WTC11 (cell line): ENCODE measurements around the gene FGF12. TPM values are rescaled to one million over a fixed set of nuclear protein-coding genes. Genes with fewer than 3 reads are reported as not detected.

Source experiments
- ATAC-seq: fragments of 200-7000 bp; cut with Tn5 transposase; 2 replicates; pipeline ENCODE4 v1.10.0; 2021; ENCODE audit warnings: mild to moderate bottlenecking, moderate library complexity
- CTCF ChIA-PET: fragments of 300-600 bp; sonication (Branson Sonifier 250); formaldehyde crosslinking; loops from one replicate; lab custom pipeline; 2021; ENCODE audit warnings: antibody characterized with exemption; lab: Charles Lee
- POLR2A ChIA-PET: fragments of 350-600 bp; sonication (Branson Sonifier 250); formaldehyde crosslinking; loops from one replicate; lab custom pipeline; 2021; ENCODE audit warnings: antibody characterized with exemption; lab: Charles Lee
- DNase-seq: peaks from one replicate; pipeline ENCODE4 v3.0.0; 2021; ENCODE audit warnings: low spot score
- H3K27ac Mint-ChIP-seq: 2 replicates; pipeline ENCODE4 v1.8.0; 2021; ENCODE audit warnings: mixed read lengths
- H3K27me3 Mint-ChIP-seq: 2 replicates; pipeline ENCODE4 v1.8.0; 2021; ENCODE audit warnings: low read depth, mild to moderate bottlenecking, moderate library complexity, mixed read lengths
- H3K36me3 Mint-ChIP-seq: 2 replicates; pipeline ENCODE4 v1.8.0; 2021; ENCODE audit warnings: mixed read lengths
- H3K4me1 Mint-ChIP-seq: 2 replicates; pipeline ENCODE4 v1.8.0; 2022; ENCODE audit warnings: mixed read lengths
- H3K4me3 Mint-ChIP-seq: 2 replicates; pipeline ENCODE4 v1.8.0; 2021; ENCODE audit warnings: mild to moderate bottlenecking, moderate library complexity, mixed read lengths
- H3K9me3 Mint-ChIP-seq: 2 replicates; pipeline ENCODE4 v1.8.0; 2021; ENCODE audit warnings: mixed read lengths
- GABPB1 ChIP-seq: sonication (generic); formaldehyde crosslinking; IDR thresholded peaks from 2 replicates; pipeline ENCODE4 v1.8.1; 2023; ENCODE audit warnings: mild to moderate bottlenecking, missing genetic modification reagents
- GTF2I ChIP-seq: fragments of 250-450 bp; sonication (Bioruptor Pico); conservative IDR thresholded peaks from 2 replicates; pipeline ENCODE4 v1.4.0; 2021; ENCODE audit warnings: mild to moderate bottlenecking
- MYBL2 ChIP-seq: sonication (generic); formaldehyde crosslinking; IDR thresholded peaks from 2 replicates; pipeline ENCODE4 v1.8.1; 2023; ENCODE audit warnings: mild to moderate bottlenecking, moderate library complexity, missing genetic modification reagents
- NFE2L1 ChIP-seq: sonication (generic); formaldehyde crosslinking; IDR thresholded peaks from 2 replicates; pipeline ENCODE4 v1.8.1; 2023; ENCODE audit warnings: missing genetic modification reagents
- SMAD4 ChIP-seq: sonication (generic); formaldehyde crosslinking; IDR thresholded peaks from 2 replicates; pipeline ENCODE4 v1.8.0; 2022; ENCODE audit warnings: mild to moderate bottlenecking, missing genetic modification reagents
- SOX15 ChIP-seq: fragments of 250-450 bp; sonication (Bioruptor Pico); IDR thresholded peaks from 2 replicates; pipeline ENCODE4 v1.9.0; 2021; ENCODE audit warnings: mild to moderate bottlenecking
- SP1 ChIP-seq: sonication (generic); formaldehyde crosslinking; conservative IDR thresholded peaks from 2 replicates; pipeline ENCODE4 v1.8.1; 2022; ENCODE audit warnings: missing genetic modification reagents
- TCF7 ChIP-seq: sonication (generic); formaldehyde crosslinking; IDR thresholded peaks from 2 replicates; pipeline ENCODE4 v1.8.0; 2022; ENCODE audit warnings: mild to moderate bottlenecking, low read depth, missing genetic modification reagents, moderate library complexity
- TP53 ChIP-seq: sonication (generic); formaldehyde crosslinking; IDR thresholded peaks from 2 replicates; pipeline ENCODE4 v1.8.1; 2023; ENCODE audit warnings: mild to moderate bottlenecking, missing genetic modification reagents
- ZBTB21 ChIP-seq: sonication (generic); formaldehyde crosslinking; IDR thresholded peaks from 2 replicates; pipeline ENCODE4 v1.8.1; 2023; ENCODE audit warnings: mild to moderate bottlenecking, missing genetic modification reagents, borderline replicate concordance
- ZNF121 ChIP-seq: sonication (generic); formaldehyde crosslinking; IDR thresholded peaks from 2 replicates; pipeline ENCODE4 v1.8.0; 2023; ENCODE audit warnings: missing genetic modification reagents
- ZNF317 ChIP-seq: sonication (generic); formaldehyde crosslinking; IDR thresholded peaks from 2 replicates; pipeline ENCODE4 v1.8.1; 2023; ENCODE audit warnings: low read depth, mild to moderate bottlenecking, moderate library complexity, missing genetic modification reagents, borderline replicate concordance
- ZNF396 ChIP-seq: fragments of 250-450 bp; sonication (Bioruptor Pico); IDR thresholded peaks from 2 replicates; pipeline ENCODE4 v1.8.0; 2021; ENCODE audit warnings: mild to moderate bottlenecking, moderate library complexity, borderline replicate concordance
- total RNA-seq: library from RNA; stranded (reverse); gene quantifications from 3 replicates; pipeline ENCODE4 v1.2.3, GENCODE V29; 2021
- TF ChIP-seq, protein P1 (sequence below): sonication (generic); formaldehyde crosslinking; IDR thresholded peaks from 2 replicates; pipeline ENCODE4 v1.8.1; 2023; ENCODE audit warnings: mild to moderate bottlenecking, moderate library complexity, missing genetic modification reagents
- TF ChIP-seq, protein P2 (sequence below): sonication (generic); formaldehyde crosslinking; IDR thresholded peaks from 2 replicates; pipeline ENCODE4 v1.8.0; 2023; ENCODE audit warnings: missing genetic modification reagents, mild to moderate bottlenecking, borderline replicate concordance
- TF ChIP-seq, protein P3 (sequence below): sonication (generic); formaldehyde crosslinking; IDR thresholded peaks from 2 replicates; pipeline ENCODE4 v1.8.0; 2022; ENCODE audit warnings: mild to moderate bottlenecking, missing genetic modification reagents
- TF ChIP-seq, protein P4 (sequence below): sonication (generic); formaldehyde crosslinking; IDR thresholded peaks from 2 replicates; pipeline ENCODE4 v1.8.1; 2023; ENCODE audit warnings: mild to moderate bottlenecking, missing genetic modification reagents, borderline replicate concordance
- TF ChIP-seq, protein P5 (sequence below): sonication (generic); formaldehyde crosslinking; IDR thresholded peaks from 2 replicates; pipeline ENCODE4 v1.8.0; 2022; ENCODE audit warnings: mild to moderate bottlenecking, missing genetic modification reagents
- TF ChIP-seq, protein P6 (sequence below): sonication (generic); formaldehyde crosslinking; IDR thresholded peaks from 2 replicates; pipeline ENCODE4 v1.8.1; 2022; ENCODE audit warnings: mild to moderate bottlenecking, missing genetic modification reagents, moderate library complexity, borderline replicate concordance

FGF12 gene
- total RNA-seq, 1 experiment from 2014 or later: 13.5 TPM

DNA sequence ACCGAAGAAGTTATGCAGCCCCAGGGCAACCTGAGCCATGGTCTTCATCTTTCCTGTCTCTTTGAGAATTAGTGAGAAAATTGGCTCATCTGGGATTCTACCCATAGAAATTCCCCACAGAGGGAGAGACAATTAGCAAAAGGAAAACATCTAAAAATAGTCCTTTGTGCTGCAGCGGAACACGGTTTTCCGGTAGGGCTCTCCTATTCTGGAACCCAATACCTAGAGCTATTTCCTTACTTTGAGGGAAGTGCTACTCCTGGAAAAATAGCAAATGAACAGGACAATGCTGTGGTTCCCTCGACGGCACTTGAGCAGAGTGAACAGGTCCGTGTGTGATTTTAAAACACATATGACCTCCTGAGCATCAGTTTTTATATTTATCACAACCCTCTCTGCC lies 210.5 kb downstream of the FGF12 start:
- Mint-ChIP-seq H3K27ac (no peak overlapping the region), H3K27me3 (peaks cover 20% of the 10 kb centered on the region), H3K36me3 (no peaks in the 10 kb centered on the region), H3K4me3 (peak overlapping the region; percentile 90; the same call in 1 of the 2 replicates), H3K9me3 (no peaks in the 10 kb centered on the region), H3K4me1 (peaks cover 12% of the 10 kb centered on the region)
- TF ChIP-seq, protein P1, sequence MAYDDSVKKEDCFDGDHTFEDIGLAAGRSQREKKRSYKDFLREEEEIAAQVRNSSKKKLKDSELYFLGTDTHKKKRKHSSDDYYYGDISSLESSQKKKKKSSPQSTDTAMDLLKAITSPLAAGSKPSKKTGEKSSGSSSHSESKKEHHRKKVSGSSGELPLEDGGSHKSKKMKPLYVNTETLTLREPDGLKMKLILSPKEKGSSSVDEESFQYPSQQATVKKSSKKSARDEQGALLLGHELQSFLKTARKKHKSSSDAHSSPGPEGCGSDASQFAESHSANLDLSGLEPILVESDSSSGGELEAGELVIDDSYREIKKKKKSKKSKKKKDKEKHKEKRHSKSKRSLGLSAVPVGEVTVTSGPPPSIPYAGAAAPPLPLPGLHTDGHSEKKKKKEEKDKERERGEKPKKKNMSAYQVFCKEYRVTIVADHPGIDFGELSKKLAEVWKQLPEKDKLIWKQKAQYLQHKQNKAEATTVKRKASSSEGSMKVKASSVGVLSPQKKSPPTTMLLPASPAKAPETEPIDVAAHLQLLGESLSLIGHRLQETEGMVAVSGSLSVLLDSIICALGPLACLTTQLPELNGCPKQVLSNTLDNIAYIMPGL (CRISPR knock-in tag): no peak
- no peak for TF ChIP-seq SOX15
- no peak for TF ChIP-seq ZBTB21 (CRISPR knock-in tag)
- TF ChIP-seq, protein P2, sequence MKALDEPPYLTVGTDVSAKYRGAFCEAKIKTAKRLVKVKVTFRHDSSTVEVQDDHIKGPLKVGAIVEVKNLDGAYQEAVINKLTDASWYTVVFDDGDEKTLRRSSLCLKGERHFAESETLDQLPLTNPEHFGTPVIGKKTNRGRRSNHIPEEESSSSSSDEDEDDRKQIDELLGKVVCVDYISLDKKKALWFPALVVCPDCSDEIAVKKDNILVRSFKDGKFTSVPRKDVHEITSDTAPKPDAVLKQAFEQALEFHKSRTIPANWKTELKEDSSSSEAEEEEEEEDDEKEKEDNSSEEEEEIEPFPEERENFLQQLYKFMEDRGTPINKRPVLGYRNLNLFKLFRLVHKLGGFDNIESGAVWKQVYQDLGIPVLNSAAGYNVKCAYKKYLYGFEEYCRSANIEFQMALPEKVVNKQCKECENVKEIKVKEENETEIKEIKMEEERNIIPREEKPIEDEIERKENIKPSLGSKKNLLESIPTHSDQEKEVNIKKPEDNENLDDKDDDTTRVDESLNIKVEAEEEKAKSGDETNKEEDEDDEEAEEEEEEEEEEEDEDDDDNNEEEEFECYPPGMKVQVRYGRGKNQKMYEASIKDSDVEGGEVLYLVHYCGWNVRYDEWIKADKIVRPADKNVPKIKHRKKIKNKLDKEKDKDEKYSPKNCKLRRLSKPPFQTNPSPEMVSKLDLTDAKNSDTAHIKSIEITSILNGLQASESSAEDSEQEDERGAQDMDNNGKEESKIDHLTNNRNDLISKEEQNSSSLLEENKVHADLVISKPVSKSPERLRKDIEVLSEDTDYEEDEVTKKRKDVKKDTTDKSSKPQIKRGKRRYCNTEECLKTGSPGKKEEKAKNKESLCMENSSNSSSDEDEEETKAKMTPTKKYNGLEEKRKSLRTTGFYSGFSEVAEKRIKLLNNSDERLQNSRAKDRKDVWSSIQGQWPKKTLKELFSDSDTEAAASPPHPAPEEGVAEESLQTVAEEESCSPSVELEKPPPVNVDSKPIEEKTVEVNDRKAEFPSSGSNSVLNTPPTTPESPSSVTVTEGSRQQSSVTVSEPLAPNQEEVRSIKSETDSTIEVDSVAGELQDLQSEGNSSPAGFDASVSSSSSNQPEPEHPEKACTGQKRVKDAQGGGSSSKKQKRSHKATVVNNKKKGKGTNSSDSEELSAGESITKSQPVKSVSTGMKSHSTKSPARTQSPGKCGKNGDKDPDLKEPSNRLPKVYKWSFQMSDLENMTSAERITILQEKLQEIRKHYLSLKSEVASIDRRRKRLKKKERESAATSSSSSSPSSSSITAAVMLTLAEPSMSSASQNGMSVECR (CRISPR knock-in tag): no peak
- TF ChIP-seq ZNF396 (CRISPR knock-in tag): no peak
- no peak for TF ChIP-seq SP1 (CRISPR knock-in tag)
- TF ChIP-seq NFE2L1 (CRISPR knock-in tag): no peak
- TF ChIP-seq TCF7 (CRISPR knock-in tag): no peak
- TF ChIP-seq ZNF121 (CRISPR knock-in tag): no peak
- no peak for TF ChIP-seq GABPB1 (CRISPR knock-in tag)
- TF ChIP-seq, protein P3, sequence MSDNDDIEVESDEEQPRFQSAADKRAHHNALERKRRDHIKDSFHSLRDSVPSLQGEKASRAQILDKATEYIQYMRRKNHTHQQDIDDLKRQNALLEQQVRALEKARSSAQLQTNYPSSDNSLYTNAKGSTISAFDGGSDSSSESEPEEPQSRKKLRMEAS (CRISPR knock-in tag): no peak
- TF ChIP-seq TP53 (CRISPR knock-in tag): no peak
- TF ChIP-seq, protein P4, sequence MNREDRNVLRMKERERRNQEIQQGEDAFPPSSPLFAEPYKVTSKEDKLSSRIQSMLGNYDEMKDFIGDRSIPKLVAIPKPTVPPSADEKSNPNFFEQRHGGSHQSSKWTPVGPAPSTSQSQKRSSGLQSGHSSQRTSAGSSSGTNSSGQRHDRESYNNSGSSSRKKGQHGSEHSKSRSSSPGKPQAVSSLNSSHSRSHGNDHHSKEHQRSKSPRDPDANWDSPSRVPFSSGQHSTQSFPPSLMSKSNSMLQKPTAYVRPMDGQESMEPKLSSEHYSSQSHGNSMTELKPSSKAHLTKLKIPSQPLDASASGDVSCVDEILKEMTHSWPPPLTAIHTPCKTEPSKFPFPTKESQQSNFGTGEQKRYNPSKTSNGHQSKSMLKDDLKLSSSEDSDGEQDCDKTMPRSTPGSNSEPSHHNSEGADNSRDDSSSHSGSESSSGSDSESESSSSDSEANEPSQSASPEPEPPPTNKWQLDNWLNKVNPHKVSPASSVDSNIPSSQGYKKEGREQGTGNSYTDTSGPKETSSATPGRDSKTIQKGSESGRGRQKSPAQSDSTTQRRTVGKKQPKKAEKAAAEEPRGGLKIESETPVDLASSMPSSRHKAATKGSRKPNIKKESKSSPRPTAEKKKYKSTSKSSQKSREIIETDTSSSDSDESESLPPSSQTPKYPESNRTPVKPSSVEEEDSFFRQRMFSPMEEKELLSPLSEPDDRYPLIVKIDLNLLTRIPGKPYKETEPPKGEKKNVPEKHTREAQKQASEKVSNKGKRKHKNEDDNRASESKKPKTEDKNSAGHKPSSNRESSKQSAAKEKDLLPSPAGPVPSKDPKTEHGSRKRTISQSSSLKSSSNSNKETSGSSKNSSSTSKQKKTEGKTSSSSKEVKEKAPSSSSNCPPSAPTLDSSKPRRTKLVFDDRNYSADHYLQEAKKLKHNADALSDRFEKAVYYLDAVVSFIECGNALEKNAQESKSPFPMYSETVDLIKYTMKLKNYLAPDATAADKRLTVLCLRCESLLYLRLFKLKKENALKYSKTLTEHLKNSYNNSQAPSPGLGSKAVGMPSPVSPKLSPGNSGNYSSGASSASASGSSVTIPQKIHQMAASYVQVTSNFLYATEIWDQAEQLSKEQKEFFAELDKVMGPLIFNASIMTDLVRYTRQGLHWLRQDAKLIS (CRISPR knock-in tag): no peak
- no peak for TF ChIP-seq MYBL2 (CRISPR knock-in tag)
- TF ChIP-seq, protein P5, sequence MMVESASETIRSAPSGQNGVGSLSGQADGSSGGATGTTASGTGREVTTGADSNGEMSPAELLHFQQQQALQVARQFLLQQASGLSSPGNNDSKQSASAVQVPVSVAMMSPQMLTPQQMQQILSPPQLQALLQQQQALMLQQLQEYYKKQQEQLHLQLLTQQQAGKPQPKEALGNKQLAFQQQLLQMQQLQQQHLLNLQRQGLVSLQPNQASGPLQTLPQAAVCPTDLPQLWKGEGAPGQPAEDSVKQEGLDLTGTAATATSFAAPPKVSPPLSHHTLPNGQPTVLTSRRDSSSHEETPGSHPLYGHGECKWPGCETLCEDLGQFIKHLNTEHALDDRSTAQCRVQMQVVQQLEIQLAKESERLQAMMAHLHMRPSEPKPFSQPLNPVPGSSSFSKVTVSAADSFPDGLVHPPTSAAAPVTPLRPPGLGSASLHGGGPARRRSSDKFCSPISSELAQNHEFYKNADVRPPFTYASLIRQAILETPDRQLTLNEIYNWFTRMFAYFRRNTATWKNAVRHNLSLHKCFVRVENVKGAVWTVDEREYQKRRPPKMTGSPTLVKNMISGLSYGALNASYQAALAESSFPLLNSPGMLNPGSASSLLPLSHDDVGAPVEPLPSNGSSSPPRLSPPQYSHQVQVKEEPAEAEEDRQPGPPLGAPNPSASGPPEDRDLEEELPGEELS: no peak
- TF ChIP-seq, protein P6, sequence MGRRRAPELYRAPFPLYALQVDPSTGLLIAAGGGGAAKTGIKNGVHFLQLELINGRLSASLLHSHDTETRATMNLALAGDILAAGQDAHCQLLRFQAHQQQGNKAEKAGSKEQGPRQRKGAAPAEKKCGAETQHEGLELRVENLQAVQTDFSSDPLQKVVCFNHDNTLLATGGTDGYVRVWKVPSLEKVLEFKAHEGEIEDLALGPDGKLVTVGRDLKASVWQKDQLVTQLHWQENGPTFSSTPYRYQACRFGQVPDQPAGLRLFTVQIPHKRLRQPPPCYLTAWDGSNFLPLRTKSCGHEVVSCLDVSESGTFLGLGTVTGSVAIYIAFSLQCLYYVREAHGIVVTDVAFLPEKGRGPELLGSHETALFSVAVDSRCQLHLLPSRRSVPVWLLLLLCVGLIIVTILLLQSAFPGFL (CRISPR knock-in tag): no peak
- TF ChIP-seq ZNF317 (CRISPR knock-in tag): no peak
- no peak for TF ChIP-seq GTF2I (CRISPR knock-in tag)
- TF ChIP-seq SMAD4 (CRISPR knock-in tag): no peak
- DNase-seq: no peak
- ChIA-PET CTCF (interaction anchor here (1.0 kb wide), 1 partner anchor 272 kb away, joined by 3 read pairs; no protein-coding TSS in a partner anchor), POLR2A (no interaction called here)
- ATAC-seq: no peak
